GM19455 (cell line): Measurements from ENCODE around the gene GP5.

Experiments
- ATAC-seq: cut with Tn5 transposase; IDR thresholded peaks from one replicate; pipeline ENCODE4 v1.9.1; 2021; ENCODE audit not compliant: unreplicated experiment

GP5 gene

DNA sequence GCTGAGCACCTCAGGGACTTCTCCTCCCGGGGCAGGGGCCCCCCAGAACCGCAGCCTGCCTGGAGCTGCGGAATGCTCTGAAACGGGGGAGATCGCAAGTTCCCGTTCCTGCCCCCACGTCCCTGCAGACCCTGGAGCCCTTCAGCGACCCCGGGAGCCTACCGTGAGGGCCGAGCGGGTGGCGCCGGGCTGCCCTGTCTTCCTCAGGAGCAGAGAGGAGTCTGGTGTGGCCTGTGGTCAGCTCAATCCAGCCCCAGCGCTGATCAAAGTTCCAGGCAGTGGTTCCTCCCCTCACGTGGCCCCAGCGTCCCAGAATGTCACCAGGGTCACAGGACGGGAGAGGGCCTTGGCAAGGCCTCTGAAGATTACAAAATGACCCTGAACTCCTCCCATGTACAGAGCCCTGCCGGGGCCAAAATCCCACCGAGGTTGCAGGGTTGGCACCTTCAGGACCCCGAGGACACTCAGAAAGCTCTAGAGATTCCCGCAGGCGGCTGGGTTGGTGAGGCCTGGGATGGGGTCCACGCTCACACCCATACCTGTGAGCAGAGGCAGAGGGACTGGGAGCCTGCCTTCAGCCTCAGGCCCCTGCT lies 47.9 kb downstream of the GP5 start, which contains the start of gene CPN2:
TSS of gene CPN2 (minus strand) at position 249 of the 593 bp plus-strand sequence. CDS start 8,626 bp downstream, outside the sequence.
- no peak for ATAC-seq

DNA sequence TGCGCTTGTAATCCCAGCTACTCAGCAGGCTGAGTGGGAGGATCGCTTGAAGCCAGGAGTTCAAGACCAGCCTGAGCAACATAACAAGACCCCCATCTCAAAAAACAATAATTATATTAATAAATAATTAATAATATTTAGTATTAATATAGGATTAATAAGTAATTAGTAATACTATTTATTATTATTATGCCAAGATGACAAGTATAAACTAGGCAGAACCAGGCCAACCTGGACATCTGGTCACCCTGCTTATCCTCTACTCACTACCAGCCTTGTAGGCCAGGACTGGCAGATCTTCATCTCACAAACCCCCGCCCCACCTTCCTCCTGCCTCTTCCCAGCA lies 48.4 kb downstream of the GP5 start:
- no peak for ATAC-seq

DNA sequence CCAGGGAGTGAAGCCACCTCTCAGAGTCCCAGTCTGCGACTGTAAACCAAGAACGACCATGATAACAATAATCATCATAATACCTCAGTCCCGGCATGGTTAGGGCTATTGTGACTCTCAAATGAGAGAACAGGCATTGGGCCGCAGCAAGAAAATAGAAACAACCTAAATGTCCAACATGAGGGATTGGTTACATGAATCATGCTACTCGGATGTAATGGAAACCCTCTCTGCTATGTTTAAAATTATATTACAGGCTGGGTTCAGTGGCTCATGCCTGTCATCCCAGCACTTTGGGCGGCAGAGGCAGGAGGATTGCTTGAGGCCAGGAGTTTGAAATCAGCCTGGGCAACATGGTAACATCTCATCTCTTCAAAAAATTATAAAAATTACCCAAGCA lies 50.7 kb downstream of the GP5 start:
- ATAC-seq = no peak

DNA sequence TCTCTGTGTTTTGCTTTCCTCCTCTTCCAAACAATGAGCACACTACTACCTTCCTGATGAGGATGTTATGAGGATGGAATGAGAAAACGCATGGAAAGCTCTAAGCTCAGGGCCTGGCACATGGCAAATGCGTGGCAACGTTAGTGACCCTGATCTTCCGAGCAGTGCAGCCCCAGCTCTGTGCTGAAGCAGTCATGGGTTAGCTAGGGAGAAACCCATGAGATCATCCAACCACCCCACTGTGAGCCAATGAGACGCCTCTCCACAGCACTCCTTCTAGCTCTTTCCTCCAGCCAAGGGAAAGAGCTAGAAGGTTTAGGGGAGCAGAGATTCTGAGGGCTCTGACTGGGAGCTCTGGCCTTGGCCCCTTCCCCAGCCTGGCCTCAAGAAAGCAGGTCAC lies 52.4 kb downstream of the GP5 start:
- no peak for ATAC-seq

DNA sequence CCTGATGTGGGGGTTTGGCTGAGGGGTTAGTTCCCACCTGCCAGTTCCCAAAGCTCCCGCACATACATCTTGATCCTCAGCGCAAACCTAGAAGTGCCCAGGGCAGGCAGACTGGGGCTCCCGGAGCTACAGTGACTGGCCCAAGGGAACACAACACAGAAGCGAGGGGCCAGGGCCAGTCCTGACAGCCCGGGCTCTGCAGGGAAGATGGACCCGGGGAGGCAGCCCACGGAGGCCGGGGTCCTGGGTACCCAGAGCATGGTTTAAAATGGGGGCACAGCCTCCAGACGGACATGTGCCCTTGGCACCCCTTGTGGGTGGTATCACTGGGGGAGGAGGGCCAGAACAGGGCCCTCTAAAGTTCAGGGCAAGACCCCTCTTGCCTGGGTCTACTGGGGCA lies 53.0 kb downstream of the GP5 start:
- ATAC-seq = no peak
